Thyroid gland (tissue), 4 donors: ENCODE data around the gene ZNF514.

ENCODE experiments used
- CTCF ChIP-seq, 6 experiments: fragments of 200-600 bp in 3 of 6; fragments of 450-650 bp in 3 of 6; sonication (generic) in 3 of 6; IDR thresholded peaks; one replicate each; pipeline ENCODE4 v1.5.1; 2016 to 2019; ENCODE audit warnings: antibody characterized with exemption in 6 of 6, mild to moderate bottlenecking in 2 of 6, inconsistent platforms in 1 of 6, moderate library complexity in 1 of 6
- POLR2A ChIP-seq, 2 donors: fragments of 450-650 bp; IDR thresholded peaks; one replicate each; pipeline ENCODE4 v1.6.1; 2017; ENCODE audit warnings: antibody characterized with exemption in 2 of 2, mild to moderate bottlenecking in 2 of 2, moderate library complexity in 1 of 2

GRCh38 chr2:95121407-95122196 lies 38.0 kb downstream of the ZNF514 start, which contains the start of gene MRPS5:
- TF ChIP-seq POLR2A (IDR thresholded peaks at IDR 0.05) = peak in 1 of 2 donors; percentile 77
- peak in 1 of 6 experiments; percentile 10 for TF ChIP-seq CTCF (IDR thresholded peaks at IDR 0.05)
